Endodermal cell (in vitro differentiated cells): Measurements from ENCODE around the gene SEH1L. TPM values are rescaled to one million over a fixed set of nuclear protein-coding genes. Genes with fewer than 3 reads are reported as not detected.

Experiments used
- DNase-seq: peaks from one replicate; pipeline ENCODE4 v3.0.0-alpha.2; 2017
- H3K27ac ChIP-seq: 2 replicates; pipeline ENCODE4 v1.5.1; 2013; ENCODE audit warnings: mild to moderate bottlenecking, low read depth, low read length, moderate library complexity
- H3K27me3 ChIP-seq: 2 replicates; pipeline ENCODE4 v1.6.1; 2013; ENCODE audit warnings: mild to moderate bottlenecking, low read length, moderate library complexity; ENCODE audit not compliant: insufficient read depth, control insufficient read depth, poor library complexity, severe bottlenecking
- H3K36me3 ChIP-seq: 2 replicates; pipeline ENCODE4 v1.7.0; 2013; ENCODE audit warnings: mild to moderate bottlenecking, low read length, moderate library complexity; ENCODE audit not compliant: control insufficient read depth, insufficient read depth
- H3K4me1 ChIP-seq: one replicate; pipeline ENCODE4 v1.7.0; 2013; ENCODE audit warnings: low read length; ENCODE audit not compliant: control insufficient read depth, insufficient read depth
- H3K4me3 ChIP-seq: 2 replicates; pipeline ENCODE4 v1.5.1; 2013; ENCODE audit warnings: mild to moderate bottlenecking, low read length, moderate library complexity
- H3K9ac ChIP-seq: 2 replicates; pipeline ENCODE4 v1.6.1; 2013; ENCODE audit warnings: mild to moderate bottlenecking, low read length, moderate library complexity; ENCODE audit not compliant: poor library complexity, severe bottlenecking; ENCODE audit errors: extremely low read depth
- H3K9me3 ChIP-seq: 2 replicates; pipeline ENCODE4 v1.6.1; 2013; ENCODE audit warnings: mild to moderate bottlenecking, low read length, moderate library complexity; ENCODE audit not compliant: control insufficient read depth
- H3K27ac Mint-ChIP-seq: 2 replicates; pipeline ENCODE4 v1.8.0; 2020; ENCODE audit warnings: mixed read lengths
- H3K27me3 Mint-ChIP-seq: 2 replicates; pipeline ENCODE4 v1.8.0; 2021; ENCODE audit warnings: mild to moderate bottlenecking, mixed read lengths; ENCODE audit not compliant: insufficient read depth
- H3K36me3 Mint-ChIP-seq: 2 replicates; pipeline ENCODE4 v1.8.0; 2020; ENCODE audit warnings: low read depth, mixed read lengths
- H3K4me1 Mint-ChIP-seq: 2 replicates; pipeline ENCODE4 v1.8.0; 2020; ENCODE audit warnings: mixed read lengths
- H3K4me3 Mint-ChIP-seq: 2 replicates; pipeline ENCODE4 v1.8.0; 2020; ENCODE audit warnings: mild to moderate bottlenecking, moderate library complexity, mixed read lengths
- H3K9me3 Mint-ChIP-seq: 2 replicates; pipeline ENCODE4 v1.8.0; 2020; ENCODE audit warnings: mild to moderate bottlenecking, mixed read lengths
- WGBS, 2 experiments: methylation state at CpG; one replicate each; pipeline versions ENCODE4 v1.1.5 to v1.1.7; 2013; ENCODE audit warnings: missing lambda C conversion rate in 2 of 2, mixed read lengths in 1 of 2; ENCODE audit not compliant: insufficient coverage in 1 of 2, insufficient read length in 1 of 2; 5-methylcytosine and 5-hydroxymethylcytosine counted together
- total RNA-seq, 2 donors: library from RNA; stranded (reverse); fragmentation: NEBNext Ultra II Directional in 1 of 2; extraction: Animal tissue kit (Norgen Biotek cat#: 25700) in 1 of 2; gene quantifications; 2 replicates in 1 of 2; 3 replicates in 1 of 2; pipeline ENCODE4 v1.2.1, GENCODE V29; 2021
- TF ChIP-seq, protein P1 (sequence below): fragments of 200-600 bp; sonication (generic); conservative IDR thresholded peaks from 2 replicates; pipeline ENCODE4 v1.5.0; 2021; ENCODE audit warnings: antibody characterized with exemption, mild to moderate bottlenecking

Gene SEH1L
- total RNA-seq, 2 donors from 2014 or later, result 58.4 to 63.0 TPM

DNA sequence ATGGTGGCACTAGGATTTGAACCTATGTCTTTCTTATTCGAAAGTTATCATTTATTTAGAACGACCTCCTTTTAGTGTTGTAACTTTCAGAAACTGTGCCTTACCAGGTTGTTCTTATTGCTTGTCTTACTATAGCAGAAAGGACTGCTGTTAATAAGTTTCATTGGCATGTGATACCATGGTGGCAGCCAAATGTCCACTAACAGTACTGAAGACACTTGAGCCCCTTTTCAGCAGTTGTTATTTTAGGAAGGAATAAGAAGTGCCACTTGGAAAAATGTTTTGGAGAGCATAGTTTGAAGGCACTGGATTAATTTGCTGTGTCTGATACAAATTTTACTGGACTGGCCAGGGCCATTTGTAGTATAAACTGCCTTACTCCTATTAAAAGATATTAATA, 81.1 kb downstream of the SEH1L start:
- 92 to 94% methylated on average over 2 of the region's 2 CpGs for WGBS, 2 experiments
- peaks cover 62% of the 10 kb centered on the region for H3K36me3 Mint-ChIP-seq
- no peak overlapping the region for H3K4me3 Mint-ChIP-seq
- Histone ChIP-seq H3K4me1 (no peaks in the 10 kb centered on the region), H3K9ac (no peak overlapping the region), H3K27ac (no peak overlapping the region), H3K4me3 (no peak overlapping the region), H3K27me3 (no peaks in the 10 kb centered on the region), H3K9me3 (no peaks in the 10 kb centered on the region), H3K36me3 (peaks cover 88% of the 10 kb centered on the region)
- DNase-seq, result no peak
- H3K4me1 Mint-ChIP-seq, result no peaks in the 10 kb centered on the region
- no peaks in the 10 kb centered on the region for H3K9me3 Mint-ChIP-seq
- TF ChIP-seq, protein P1, sequence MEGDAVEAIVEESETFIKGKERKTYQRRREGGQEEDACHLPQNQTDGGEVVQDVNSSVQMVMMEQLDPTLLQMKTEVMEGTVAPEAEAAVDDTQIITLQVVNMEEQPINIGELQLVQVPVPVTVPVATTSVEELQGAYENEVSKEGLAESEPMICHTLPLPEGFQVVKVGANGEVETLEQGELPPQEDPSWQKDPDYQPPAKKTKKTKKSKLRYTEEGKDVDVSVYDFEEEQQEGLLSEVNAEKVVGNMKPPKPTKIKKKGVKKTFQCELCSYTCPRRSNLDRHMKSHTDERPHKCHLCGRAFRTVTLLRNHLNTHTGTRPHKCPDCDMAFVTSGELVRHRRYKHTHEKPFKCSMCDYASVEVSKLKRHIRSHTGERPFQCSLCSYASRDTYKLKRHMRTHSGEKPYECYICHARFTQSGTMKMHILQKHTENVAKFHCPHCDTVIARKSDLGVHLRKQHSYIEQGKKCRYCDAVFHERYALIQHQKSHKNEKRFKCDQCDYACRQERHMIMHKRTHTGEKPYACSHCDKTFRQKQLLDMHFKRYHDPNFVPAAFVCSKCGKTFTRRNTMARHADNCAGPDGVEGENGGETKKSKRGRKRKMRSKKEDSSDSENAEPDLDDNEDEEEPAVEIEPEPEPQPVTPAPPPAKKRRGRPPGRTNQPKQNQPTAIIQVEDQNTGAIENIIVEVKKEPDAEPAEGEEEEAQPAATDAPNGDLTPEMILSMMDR, result no peak
- H3K27ac Mint-ChIP-seq, result no peak overlapping the region
- no peaks in the 10 kb centered on the region for H3K27me3 Mint-ChIP-seq

DNA sequence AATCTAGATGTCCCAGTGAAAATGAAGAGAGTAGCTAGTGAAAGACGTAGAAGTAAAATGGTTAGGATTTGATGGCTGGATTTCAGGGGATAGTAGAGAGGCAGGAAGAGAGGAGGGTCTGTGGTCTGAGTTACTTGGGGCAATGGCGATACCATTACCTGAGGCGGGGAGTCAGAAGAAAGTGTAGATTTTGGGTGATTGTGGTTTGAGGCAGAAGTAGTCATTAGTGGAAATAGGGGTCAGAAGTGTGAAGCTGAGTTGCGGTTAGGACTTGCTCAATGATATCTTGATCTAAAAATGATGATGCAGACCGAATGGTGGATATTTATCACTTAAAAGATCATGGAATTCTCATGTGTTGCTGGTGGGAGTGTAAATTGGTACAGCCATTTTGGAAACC, 84.4 kb downstream of the SEH1L start:
- peaks cover 73% of the 10 kb centered on the region for H3K36me3 Mint-ChIP-seq
- H3K27me3 Mint-ChIP-seq, result no peaks in the 10 kb centered on the region
- no peaks in the 10 kb centered on the region for H3K9me3 Mint-ChIP-seq
- TF ChIP-seq, protein P1, result no peak
- Histone ChIP-seq H3K9me3 (no peaks in the 10 kb centered on the region), H3K4me3 (no peak overlapping the region), H3K9ac (no peak overlapping the region), H3K4me1 (no peaks in the 10 kb centered on the region), H3K27me3 (no peaks in the 10 kb centered on the region), H3K36me3 (peaks cover 85% of the 10 kb centered on the region), H3K27ac (no peak overlapping the region)
- H3K4me3 Mint-ChIP-seq, result no peak overlapping the region
- H3K27ac Mint-ChIP-seq, result peak overlapping the region; percentile 8
- 95 to 100% methylated on average over 5 of the region's 5 CpGs for WGBS, 2 experiments
- H3K4me1 Mint-ChIP-seq, result no peaks in the 10 kb centered on the region
- no peak for DNase-seq

DNA sequence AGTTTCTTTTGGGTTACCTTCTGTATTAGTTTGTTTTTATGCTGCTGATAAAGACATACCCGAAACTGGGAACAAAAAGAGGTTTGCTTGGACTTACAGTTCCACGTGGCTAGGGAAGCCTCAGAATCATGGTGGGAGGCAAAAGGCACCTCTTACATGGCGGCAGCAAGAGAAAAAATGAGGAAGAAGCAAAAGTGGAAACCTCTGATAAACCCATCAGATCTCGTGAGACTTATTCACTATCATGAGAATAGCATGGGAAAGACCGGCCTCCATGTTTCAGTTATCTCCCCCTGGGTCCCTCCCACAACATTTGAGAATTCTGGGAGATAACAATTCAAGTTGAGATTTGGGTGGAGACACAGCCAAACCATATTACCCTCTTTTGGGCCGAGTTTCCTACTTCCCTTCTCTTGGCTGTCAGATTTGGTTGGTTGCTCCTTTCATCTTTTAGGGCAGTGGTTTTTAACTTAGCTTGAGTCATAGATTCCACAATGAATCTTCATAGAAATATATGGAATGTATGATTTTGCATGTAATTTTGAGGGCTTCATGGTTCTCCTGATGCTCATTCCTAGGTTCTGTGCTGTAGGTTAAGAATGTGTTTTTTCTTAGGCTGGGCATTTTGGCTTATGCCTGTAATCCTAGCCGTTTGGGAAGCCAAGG, 87.6 kb downstream of the SEH1L start:
- no peak for DNase-seq
- no peaks in the 10 kb centered on the region for H3K4me1 ChIP-seq
- H3K4me3 ChIP-seq, result no peak overlapping the region
- Mint-ChIP-seq H3K27me3 (no peaks in the 10 kb centered on the region), H3K4me1 (no peaks in the 10 kb centered on the region), H3K4me3 (no peak overlapping the region), H3K27ac (no peak overlapping the region), H3K36me3 (peaks cover 76% of the 10 kb centered on the region), H3K9me3 (no peaks in the 10 kb centered on the region)
- no peak overlapping the region for H3K9ac ChIP-seq
- H3K27me3 ChIP-seq, result no peaks in the 10 kb centered on the region
- no peaks in the 10 kb centered on the region for H3K9me3 ChIP-seq
- WGBS, 2 experiments, result 96 to 97% methylated on average over 5 to 7 of the region's 7 CpGs
- H3K36me3 ChIP-seq, result peaks cover 87% of the 10 kb centered on the region
- TF ChIP-seq, protein P1, result no peak
- no peak overlapping the region for H3K27ac ChIP-seq
